ENCODE data around the gene RHBDD1.
A peak's percentile ranks its signal among the peaks of the same experiment; 100 is the strongest.

Gene RHBDD1

GRCh38 chr2:226994775-226995174 lies 158.9 kb downstream of the RHBDD1 start:
- no peak for DNase-seq

- DNase-seq: peak; percentile 65
Observed at GRCh38 chr2:226995625-226996041, 159.8 kb downstream of the RHBDD1 start.

GRCh38 chr2:226999661-227000060 lies 163.8 kb downstream of the RHBDD1 start:
- no peak for DNase-seq

GRCh38 chr2:227000123-227000522 lies 164.3 kb downstream of the RHBDD1 start:
- no peak for DNase-seq

GRCh38 chr2:227004482-227004881 lies 168.6 kb downstream of the RHBDD1 start:
- no peak for DNase-seq

- no peak for DNase-seq
Observed at GRCh38 chr2:227006189-227006897, 170.5 kb downstream of the RHBDD1 start.

GRCh38 chr2:227007148-227007547 lies 171.3 kb downstream of the RHBDD1 start:
- no peak for DNase-seq

- no peak for DNase-seq
Observed at GRCh38 chr2:227007940-227008339, 172.1 kb downstream of the RHBDD1 start.

- DNase-seq: no peak
Observed at GRCh38 chr2:227010433-227010832, 174.6 kb downstream of the RHBDD1 start.

GRCh38 chr2:227013330-227013729 lies 177.5 kb downstream of the RHBDD1 start:
- no peak for DNase-seq

GRCh38 chr2:227013881-227014280 lies 178.0 kb downstream of the RHBDD1 start:
- DNase-seq: no peak

- DNase-seq: no peak
Observed at GRCh38 chr2:227016894-227017293, 181.0 kb downstream of the RHBDD1 start.

- no peak for DNase-seq
Observed at GRCh38 chr2:227020416-227020815, 184.6 kb downstream of the RHBDD1 start.

- no peak for DNase-seq
Observed at GRCh38 chr2:227022608-227023007, 186.8 kb downstream of the RHBDD1 start.

- DNase-seq: no peak
Observed at GRCh38 chr2:227025510-227025909, 189.7 kb downstream of the RHBDD1 start.

- no peak for DNase-seq
Observed at GRCh38 chr2:227029426-227030105, 193.7 kb downstream of the RHBDD1 start.

- DNase-seq: no peak
Observed at GRCh38 chr2:227030789-227031188, 194.9 kb downstream of the RHBDD1 start.

GRCh38 chr2:227031379-227031778 lies 195.5 kb downstream of the RHBDD1 start:
- no peak for DNase-seq

GRCh38 chr2:227033471-227034148 lies 197.8 kb downstream of the RHBDD1 start:
- DNase-seq: peak; percentile 68

- no peak for DNase-seq
Observed at GRCh38 chr2:227035711-227036367, 200.0 kb downstream of the RHBDD1 start.

- no peak for DNase-seq
Observed at GRCh38 chr2:227036527-227036926, 200.7 kb downstream of the RHBDD1 start.

GRCh38 chr2:227038550-227039189 lies 202.8 kb downstream of the RHBDD1 start:
- DNase-seq: no peak

GRCh38 chr2:227043981-227044380 lies 208.1 kb downstream of the RHBDD1 start:
- no peak for DNase-seq
